HG02943 (cell line): ENCODE data around the gene CEP43.

Experiments used
- ATAC-seq: cut with Tn5 transposase; IDR thresholded peaks from one replicate; pipeline ENCODE4 v1.9.1; 2021; ENCODE audit warnings: mild to moderate bottlenecking, low read depth, moderate library complexity; ENCODE audit not compliant: unreplicated experiment

The CEP43 gene

GRCh38 chr6:167007985-167008384 lies 8.8 kb downstream of the CEP43 start:
- no peak for ATAC-seq

GRCh38 chr6:167013067-167013466 lies 13.9 kb downstream of the CEP43 start:
- ATAC-seq, result no peak

- ATAC-seq, result no peak
Measured at GRCh38 chr6:167013946-167014345, 14.7 kb downstream of the CEP43 start.

GRCh38 chr6:167015302-167015701 lies 16.1 kb downstream of the CEP43 start:
- ATAC-seq, result no peak

GRCh38 chr6:167020206-167020605 lies 21.0 kb downstream of the CEP43 start:
- ATAC-seq, result peak; percentile 80

GRCh38 chr6:167027308-167027707 lies 28.1 kb downstream of the CEP43 start:
- no peak for ATAC-seq

GRCh38 chr6:167027772-167028171 lies 28.6 kb downstream of the CEP43 start:
- no peak for ATAC-seq

- no peak for ATAC-seq
Measured at GRCh38 chr6:167030222-167031072, 31.2 kb downstream of the CEP43 start.

GRCh38 chr6:167031082-167031709 lies 32.0 kb downstream of the CEP43 start:
- no peak for ATAC-seq

GRCh38 chr6:167034056-167034455 lies 34.9 kb downstream of the CEP43 start:
- ATAC-seq, result no peak

GRCh38 chr6:167037762-167038161 lies 38.6 kb downstream of the CEP43 start:
- ATAC-seq, result no peak

- no peak for ATAC-seq
Measured at GRCh38 chr6:167044696-167045095, 45.5 kb downstream of the CEP43 start.

- ATAC-seq, result no peak
Measured at GRCh38 chr6:167045828-167046580, 46.8 kb downstream of the CEP43 start.

GRCh38 chr6:167046861-167047495 lies 47.8 kb downstream of the CEP43 start:
- peak; percentile 18 for ATAC-seq

GRCh38 chr6:167047554-167047953 lies 48.4 kb downstream of the CEP43 start:
- peak; percentile 81 for ATAC-seq
